Aortic smooth muscle cell (primary cell): Measurements from ENCODE around the gene BCL2L1. TPM values are rescaled to one million over a fixed set of nuclear protein-coding genes. Genes with fewer than 3 reads are reported as not detected.

Experiments used
- total RNA-seq: library from RNA; depleted of rRNA; stranded (reverse); fragments of >200 nt; gene quantifications from 2 replicates; pipeline ENCODE4 v1.2.3, GENCODE V29; 2014

BCL2L1 gene
- total RNA-seq, result 75.4 and 101 TPM in 2 replicates

GRCh38 chr20:31722257-31723068, at the start of gene BCL2L1:
BCL2L1 (minus strand) TSS chr20:31722868; CDS start chr20:31722218, 650 bp downstream.

GRCh38 chr20:31738729-31739549, 16.3 kb upstream of the BCL2L1 start, which contains the start of gene TPX2:
TPX2 (plus strand) TSS chr20:31739290; CDS start chr20:31757477, 18,187 bp downstream.

DNA sequence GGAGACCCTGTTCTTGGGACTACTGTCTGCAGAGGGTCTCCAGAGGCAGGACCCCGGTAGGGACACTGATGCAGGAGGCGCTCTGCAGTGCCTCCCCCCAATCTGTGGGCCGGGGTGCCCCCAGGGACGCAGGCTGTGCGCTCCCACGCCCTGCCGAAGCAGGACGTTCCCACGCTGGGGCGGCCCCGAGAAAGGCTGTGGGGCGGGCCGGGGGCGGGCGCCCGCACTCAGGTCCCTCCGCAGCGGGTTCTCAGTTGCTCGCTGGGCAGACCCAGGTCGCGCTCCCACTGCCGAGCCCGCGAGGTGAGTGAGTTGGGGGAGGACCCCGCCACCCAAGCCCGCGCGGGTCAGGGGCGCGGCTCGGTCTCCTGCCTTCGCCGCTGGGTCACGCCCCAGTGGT, 85.0 kb downstream of the BCL2L1 start, which contains the start of gene COX4I2:
TSS of gene COX4I2 (plus strand) at position 253 of the 400 bp plus-strand sequence. CDS start 1,106 bp downstream, outside the sequence.

Other genes starting within 250 kb of the BCL2L1 start
- gene DEFB124, start 247.7 kb downstream of the BCL2L1 start, total RNA-seq, result not detected in 2 replicates
- 1.7 and 1.8 TPM in 2 replicates for gene REM1, start 247.6 kb downstream of the BCL2L1 start, total RNA-seq
- gene HM13, start 208.4 kb downstream of the BCL2L1 start, total RNA-seq, result 71.5 and 72.6 TPM in 2 replicates
- 189 and 395 TPM in 2 replicates for gene ID1, start 117.6 kb downstream of the BCL2L1 start, total RNA-seq
- not detected in 2 replicates for gene COX4I2, start 85.0 kb downstream of the BCL2L1 start, total RNA-seq
- 37.1 and 41.0 TPM in 2 replicates for gene TPX2, start 16.4 kb upstream of the BCL2L1 start, total RNA-seq
- gene MYLK2, start 96.5 kb upstream of the BCL2L1 start, total RNA-seq, result 0.13 and 0.19 TPM in 2 replicates
- 8.9 and 15.7 TPM in 2 replicates for gene FOXS1, start 122.7 kb upstream of the BCL2L1 start, total RNA-seq
- 1.6 and 2.5 TPM in 2 replicates for gene DUSP15, start 147.7 kb upstream of the BCL2L1 start, total RNA-seq
- gene TTLL9, start 147.8 kb upstream of the BCL2L1 start, total RNA-seq, result 0.06 and 0.13 TPM in 2 replicates
- 4.8 and 5.3 TPM in 2 replicates for gene PDRG1, start 229.2 kb upstream of the BCL2L1 start, total RNA-seq
- gene XKR7, start 245.3 kb upstream of the BCL2L1 start, total RNA-seq, result not detected in 2 replicates